IMR-90 (cell line): ENCODE data around the gene PELO. TPM values are rescaled to one million over a fixed set of nuclear protein-coding genes. Genes with fewer than 3 reads are reported as not detected.
A peak's percentile ranks its signal among the peaks of the same experiment; 100 is the strongest.

ENCODE experiments used
- ATAC-seq: fragments of 200-7000 bp; cut with Tn5 transposase; 2 replicates; pipeline ENCODE4 v1.9.1; 2020; ENCODE audit warnings: low read depth, mild to moderate bottlenecking, moderate library complexity
- BruUV-seq: library from RNA; stranded (reverse); fragments of 400-500 nt; replicated peaks from 2 replicates; lab custom pipeline; 2021; lab: Mats Ljungman, UMichigan
- CTCF ChIA-PET: fragments of 300-600 bp; formaldehyde crosslinking; extraction: SDS; loops from one replicate; lab custom pipeline; 2021; ENCODE audit warnings: antibody characterized with exemption; lab: Yijun Ruan, JAX
- POLR2A ChIA-PET: fragments of 300-600 bp; sonication (Branson Sonifier 250); formaldehyde crosslinking; loops from one replicate; lab custom pipeline; 2022; ENCODE audit warnings: antibody characterized with exemption; ENCODE audit not compliant: unreplicated experiment; lab: Charles Lee
- DNase-seq: peaks from one replicate; pipeline ENCODE4 v3.0.0; 2013
- H2AFZ ChIP-seq: replicated peaks from 2 replicates; pipeline ENCODE3; 2013; ENCODE audit warnings: low read length, mild to moderate bottlenecking; ENCODE audit not compliant: poor library complexity
- H2AK5ac ChIP-seq: 2 replicates; pipeline ENCODE4 v1.6.1; 2013; ENCODE audit warnings: low read depth, low read length, inconsistent platforms
- H2AK9ac ChIP-seq: replicated peaks from 2 replicates; pipeline ENCODE3; 2013; ENCODE audit warnings: mild to moderate bottlenecking, low read depth, low read length, moderate library complexity; ENCODE audit not compliant: poor library complexity
- H2BK120ac ChIP-seq: 2 replicates; pipeline ENCODE4 v1.6.1; 2013; ENCODE audit warnings: low read depth, low read length, inconsistent platforms
- H2BK15ac ChIP-seq: 3 replicates; pipeline ENCODE4 v1.6.1; 2013; ENCODE audit warnings: low read depth, low read length, inconsistent platforms
- H2BK20ac ChIP-seq: 2 replicates; pipeline ENCODE4 v1.6.1; 2013; ENCODE audit warnings: low read depth, mild to moderate bottlenecking, inconsistent platforms, low read length, moderate library complexity
- H2BK5ac ChIP-seq: 2 replicates; pipeline ENCODE4 v1.6.1; 2013; ENCODE audit warnings: mild to moderate bottlenecking, low read depth, low read length, inconsistent platforms; ENCODE audit not compliant: poor library complexity, severe bottlenecking
- H3K14ac ChIP-seq: replicated peaks from 2 replicates; pipeline ENCODE4 v1.6.1; 2013; ENCODE audit warnings: low read depth, low read length, inconsistent platforms
- H3K18ac ChIP-seq: 2 replicates; pipeline ENCODE4 v1.6.1; 2013; ENCODE audit warnings: low read depth, low read length, control low read depth
- H3K23ac ChIP-seq: 2 replicates; pipeline ENCODE4 v1.6.1; 2013; ENCODE audit warnings: low read depth, low read length, inconsistent platforms
- H3K27ac ChIP-seq: 2 replicates; pipeline ENCODE4 v1.5.1; 2013; ENCODE audit warnings: mild to moderate bottlenecking, control low read depth, low read length; ENCODE audit not compliant: insufficient read depth
- H3K27me3 ChIP-seq: 2 replicates; pipeline ENCODE4 v1.6.1; 2013; ENCODE audit warnings: low read length; ENCODE audit not compliant: control insufficient read depth, insufficient read depth
- H3K36me3 ChIP-seq: 2 replicates; pipeline ENCODE4 v1.6.1; 2013; ENCODE audit warnings: low read length, mixed read lengths; ENCODE audit not compliant: control insufficient read depth, insufficient read depth
- H3K4ac ChIP-seq: 2 replicates; pipeline ENCODE4 v1.6.1; 2013; ENCODE audit warnings: low read depth, low read length, inconsistent platforms
- H3K4me1 ChIP-seq: 2 replicates; pipeline ENCODE4 v1.6.1; 2013; ENCODE audit warnings: low read length, mixed read lengths; ENCODE audit not compliant: control insufficient read depth, insufficient read depth
- H3K4me2 ChIP-seq: 2 replicates; pipeline ENCODE4 v1.6.1; 2013; ENCODE audit warnings: low read depth, mild to moderate bottlenecking, control low read depth, low read length, moderate library complexity
- H3K4me3 ChIP-seq: 2 replicates; pipeline ENCODE4 v1.5.1; 2013; ENCODE audit warnings: low read depth, mild to moderate bottlenecking, control low read depth, low read length, moderate library complexity; ENCODE audit not compliant: insufficient read depth
- H3K56ac ChIP-seq: 2 replicates; pipeline ENCODE4 v1.6.1; 2013; ENCODE audit warnings: low read length, inconsistent platforms; ENCODE audit not compliant: insufficient read depth; ENCODE audit errors: extremely low read depth
- H3K79me1 ChIP-seq, 2 experiments: 2 replicates each; pipeline ENCODE4 v1.6.1; 2013; ENCODE audit warnings: low read length in 2 of 2, inconsistent platforms in 1 of 2, low read depth in 1 of 2
- H3K9ac ChIP-seq: 2 replicates; pipeline ENCODE4 v1.6.1; 2013; ENCODE audit warnings: low read depth, low read length, control low read depth
- H3K9me1 ChIP-seq: 2 replicates; pipeline ENCODE4 v1.6.1; 2013; ENCODE audit warnings: low read length, inconsistent platforms; ENCODE audit not compliant: insufficient read depth
- H3K9me3 ChIP-seq: 2 replicates; pipeline ENCODE4 v1.6.1; 2013; ENCODE audit warnings: low read length; ENCODE audit not compliant: control insufficient read depth, insufficient read depth
- H4K20me1 ChIP-seq: 2 replicates; pipeline ENCODE4 v1.6.1; 2013; ENCODE audit warnings: low read length, inconsistent platforms; ENCODE audit not compliant: insufficient read depth
- H4K5ac ChIP-seq: 2 replicates; pipeline ENCODE4 v1.6.1; 2013; ENCODE audit warnings: mild to moderate bottlenecking, low read depth, low read length, control low read depth
- H4K8ac ChIP-seq, 2 experiments: 2 replicates each; pipeline ENCODE4 v1.6.1; 2013; ENCODE audit warnings: low read depth in 2 of 2, low read length in 2 of 2, control low read depth in 1 of 2, inconsistent platforms in 1 of 2
- H4K91ac ChIP-seq: 2 replicates; pipeline ENCODE4 v1.6.1; 2013; ENCODE audit warnings: low read depth, low read length, inconsistent platforms; ENCODE audit not compliant: insufficient read depth
- BHLHE40 ChIP-seq: fragments of 150-350 bp; IDR thresholded peaks from 2 replicates; pipeline ENCODE4 v1.6.1; 2016; ENCODE audit warnings: mild to moderate bottlenecking, low read depth, low read length
- CEBPB ChIP-seq: IDR thresholded peaks from 2 replicates; pipeline ENCODE4 v1.6.1; 2012; ENCODE audit warnings: low read depth, low read length, improper control_type of control experiment
- CHD1 ChIP-seq: IDR thresholded peaks from 2 replicates; pipeline ENCODE4 v1.6.1; 2012; ENCODE audit warnings: low read depth, low read length, improper control_type of control experiment
- FOS ChIP-seq: fragments of 150-350 bp; IDR thresholded peaks from 2 replicates; pipeline ENCODE4 v1.6.1; 2016; ENCODE audit warnings: low read depth, low read length
- MAFK ChIP-seq: IDR thresholded peaks from 2 replicates; pipeline ENCODE4 v1.6.1; 2012; ENCODE audit warnings: low read depth, low read length, improper control_type of control experiment
- MAZ ChIP-seq: IDR thresholded peaks from 2 replicates; pipeline ENCODE4 v1.6.1; 2012; ENCODE audit warnings: low read depth, mild to moderate bottlenecking, low read length, improper control_type of control experiment, moderate library complexity, borderline replicate concordance
- MXI1 ChIP-seq: IDR thresholded peaks from 2 replicates; pipeline ENCODE4 v1.6.1; 2012; ENCODE audit warnings: low read depth, mild to moderate bottlenecking, low read length, moderate library complexity, borderline replicate concordance
- NFE2L2 ChIP-seq: fragments of 150-350 bp; IDR thresholded peaks from 2 replicates; pipeline ENCODE4 v1.6.1; 2016; ENCODE audit warnings: low read depth, mild to moderate bottlenecking, low read length
- POLR2A ChIP-seq: IDR thresholded peaks from 2 replicates; pipeline ENCODE4 v1.6.1; 2012; ENCODE audit warnings: mild to moderate bottlenecking, low read depth, low read length
- RAD21 ChIP-seq: IDR thresholded peaks from 2 replicates; pipeline ENCODE4 v1.6.1; 2012; ENCODE audit warnings: low read length, improper control_type of control experiment
- RCOR1 ChIP-seq: IDR thresholded peaks from 2 replicates; pipeline ENCODE4 v1.6.1; 2012; ENCODE audit warnings: mild to moderate bottlenecking, low read length, improper control_type of control experiment; ENCODE audit not compliant: insufficient replicate concordance
- RFX5 ChIP-seq: IDR thresholded peaks from 2 replicates; pipeline ENCODE4 v1.8.0; 2012; ENCODE audit warnings: low read depth, mild to moderate bottlenecking, low read length, moderate library complexity
- SMC3 ChIP-seq: fragments of 150-350 bp; IDR thresholded peaks from 2 replicates; pipeline ENCODE4 v1.6.1; 2016; ENCODE audit warnings: low read depth, mild to moderate bottlenecking, antibody characterized with exemption, low read length, moderate library complexity
- WGBS, 2 experiments: methylation state at CpG; one replicate each; pipeline versions ENCODE4 v1.1.5 to v1.1.7; 2013; ENCODE audit warnings: missing lambda C conversion rate in 2 of 2; ENCODE audit not compliant: insufficient read length in 1 of 2; ENCODE audit errors: extremely low coverage in 2 of 2; 5-methylcytosine and 5-hydroxymethylcytosine counted together
- dilution Hi-C: fragments of 300-500 bp; cut with HindIII; formaldehyde crosslinking; loops from one replicate; pipeline ENCODE4 v1.14.3; 2018; ENCODE audit warnings: low sequenced_read_pairs; ENCODE audit not compliant: unreplicated experiment
- in situ Hi-C: fragments of 300-500 bp; cut with MboI; formaldehyde crosslinking; loops from 3 replicates; pipeline ENCODE4 v1.14.3; 2019; ENCODE audit warnings: low sequenced_read_pairs, inconsistent platforms, mixed read lengths
- intact Hi-C: fragments of 100-400 bp; cut with micrococcal nuclease; formaldehyde crosslinking; loops from 2 replicates; pipeline ENCODE4 v1.10.0; 2022
- polyA plus RNA-seq, 3 experiments: library from polyadenylated mRNA; depleted of rRNA; stranded (reverse); fragments of >200 nt; gene quantifications; 2 replicates each; pipeline ENCODE4 v1.2.3, GENCODE V29; 2012; ENCODE audit warnings: low replicate concordance in 1 of 3
- total RNA-seq: library from RNA; depleted of rRNA; stranded (reverse); fragments of >200 nt; gene quantifications from 2 replicates; pipeline ENCODE4 v1.2.3, GENCODE V29; 2012
- TF ChIP-seq, protein P1 (sequence below): conservative IDR thresholded peaks from 2 replicates; pipeline ENCODE4 v1.5.1; 2012; ENCODE audit warnings: mild to moderate bottlenecking, low read depth, low read length, improper control_type of control experiment
- TF ChIP-seq, protein P2 (sequence below): fragments of 150-350 bp; IDR thresholded peaks from 2 replicates; pipeline ENCODE4 v1.6.1; 2017; ENCODE audit warnings: mild to moderate bottlenecking, antibody characterized with exemption, low read length, low read depth

The PELO gene
- total and polyA plus RNA-seq, 2 of the 4 experiments (the other 2 are of a cell fraction), result 42.4 to 48.9 TPM

DNA sequence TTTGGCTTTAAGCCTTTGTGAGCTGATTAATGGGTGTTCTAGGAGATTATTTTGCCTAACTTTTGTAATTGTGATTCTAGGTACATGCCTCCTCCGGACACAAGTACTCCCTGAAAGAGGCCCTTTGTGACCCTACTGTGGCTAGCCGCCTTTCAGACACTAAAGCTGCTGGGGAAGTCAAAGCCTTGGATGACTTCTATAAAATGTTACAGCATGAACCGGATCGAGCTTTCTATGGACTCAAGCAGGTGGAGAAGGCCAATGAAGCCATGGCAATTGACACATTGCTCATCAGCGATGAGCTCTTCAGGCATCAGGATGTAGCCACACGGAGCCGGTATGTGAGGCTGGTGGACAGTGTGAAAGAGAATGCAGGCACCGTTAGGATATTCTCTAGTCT lies 13.6 kb downstream of the PELO start:
- peak overlapping the region; percentile 44 for H4K5ac ChIP-seq
- H3K56ac ChIP-seq, result peak overlapping the region; percentile 79
- H4K20me1 ChIP-seq, result peaks cover 39% of the 10 kb centered on the region
- peak overlapping the region; percentile 53 for H2AK5ac ChIP-seq
- H2BK120ac ChIP-seq, result peak overlapping the region; percentile 67
- H4K91ac ChIP-seq, result peak overlapping the region; percentile 67
- peak overlapping the region; percentile 20 for H2AK9ac ChIP-seq
- intact Hi-C loops, result loop anchor here (2.0 kb wide), 2 partner anchors 63 to 113 kb away; no protein-coding TSS in a partner anchor
- H3K27ac ChIP-seq, result peak overlapping the region; percentile 82
- H3K23ac ChIP-seq, result peak overlapping the region; percentile 96
- peak; percentile 46 for DNase-seq
- in situ Hi-C loops, result loop anchor here (5.0 kb wide), 1 partner anchor 36 kb away; no protein-coding TSS in a partner anchor
- dilution Hi-C loops, result no loop called here
- H2AFZ ChIP-seq, result peak overlapping the region; percentile 19
- ChIA-PET CTCF (interaction anchor here (0.6 to 1.6 kb wide), 4 partner anchors 12 to 114 kb away, joined by 3 to 5 read pairs (median 4); no protein-coding TSS in a partner anchor), POLR2A (interaction anchor here (0.6 to 1.9 kb wide), 5 partner anchors 9 to 77 kb away, joined by 3 to 13 read pairs (median 4); no protein-coding TSS in a partner anchor)
- peak overlapping the region; percentile 56 for H3K4me3 ChIP-seq
- peak overlapping the region; percentile 79 to 96 for H4K8ac ChIP-seq
- H3K4me1 ChIP-seq, result peaks cover 2% of the 10 kb centered on the region; the same call in 1 of the 2 replicates
- peak overlapping the region; percentile 66 for H2BK20ac ChIP-seq
- peaks cover 0 to 26% of the 10 kb centered on the region in 2 experiments; a peak in 3 of 4 replicates for H3K79me1 ChIP-seq
- peak overlapping the region; percentile 32 for H3K18ac ChIP-seq
- peak overlapping the region; percentile 91 for H3K9ac ChIP-seq
- H3K9me1 ChIP-seq, result peaks cover 3% of the 10 kb centered on the region; the same call in 1 of the 2 replicates
- peak overlapping the region; percentile 85 for H3K4me2 ChIP-seq
- H3K4ac ChIP-seq, result peak overlapping the region; percentile 85
- TSS peak; percentile 55 for BruUV-seq
- no peaks in the 10 kb centered on the region for H3K27me3 ChIP-seq
- peak overlapping the region; percentile 82 for H3K14ac ChIP-seq
- peak overlapping the region; percentile 35 for H2BK15ac ChIP-seq
- H3K36me3 ChIP-seq, result peaks cover 13% of the 10 kb centered on the region
- H2BK5ac ChIP-seq, result peak overlapping the region; percentile 97
- 8% methylated on average over 6 of the region's 8 CpGs; no CpG with 5 or more reads in 1 of the 2 experiments for WGBS, 2 experiments
- ATAC-seq, result no peak
- no peaks in the 10 kb centered on the region for H3K9me3 ChIP-seq
- TF ChIP-seq CHD1, result no peak
- no peak for TF ChIP-seq SMC3
- TF ChIP-seq BHLHE40, result no peak
- TF ChIP-seq, protein P1, sequence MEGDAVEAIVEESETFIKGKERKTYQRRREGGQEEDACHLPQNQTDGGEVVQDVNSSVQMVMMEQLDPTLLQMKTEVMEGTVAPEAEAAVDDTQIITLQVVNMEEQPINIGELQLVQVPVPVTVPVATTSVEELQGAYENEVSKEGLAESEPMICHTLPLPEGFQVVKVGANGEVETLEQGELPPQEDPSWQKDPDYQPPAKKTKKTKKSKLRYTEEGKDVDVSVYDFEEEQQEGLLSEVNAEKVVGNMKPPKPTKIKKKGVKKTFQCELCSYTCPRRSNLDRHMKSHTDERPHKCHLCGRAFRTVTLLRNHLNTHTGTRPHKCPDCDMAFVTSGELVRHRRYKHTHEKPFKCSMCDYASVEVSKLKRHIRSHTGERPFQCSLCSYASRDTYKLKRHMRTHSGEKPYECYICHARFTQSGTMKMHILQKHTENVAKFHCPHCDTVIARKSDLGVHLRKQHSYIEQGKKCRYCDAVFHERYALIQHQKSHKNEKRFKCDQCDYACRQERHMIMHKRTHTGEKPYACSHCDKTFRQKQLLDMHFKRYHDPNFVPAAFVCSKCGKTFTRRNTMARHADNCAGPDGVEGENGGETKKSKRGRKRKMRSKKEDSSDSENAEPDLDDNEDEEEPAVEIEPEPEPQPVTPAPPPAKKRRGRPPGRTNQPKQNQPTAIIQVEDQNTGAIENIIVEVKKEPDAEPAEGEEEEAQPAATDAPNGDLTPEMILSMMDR, result no peak
- no peak for TF ChIP-seq FOS
- no peak for TF ChIP-seq CEBPB
- TF ChIP-seq, protein P2, sequence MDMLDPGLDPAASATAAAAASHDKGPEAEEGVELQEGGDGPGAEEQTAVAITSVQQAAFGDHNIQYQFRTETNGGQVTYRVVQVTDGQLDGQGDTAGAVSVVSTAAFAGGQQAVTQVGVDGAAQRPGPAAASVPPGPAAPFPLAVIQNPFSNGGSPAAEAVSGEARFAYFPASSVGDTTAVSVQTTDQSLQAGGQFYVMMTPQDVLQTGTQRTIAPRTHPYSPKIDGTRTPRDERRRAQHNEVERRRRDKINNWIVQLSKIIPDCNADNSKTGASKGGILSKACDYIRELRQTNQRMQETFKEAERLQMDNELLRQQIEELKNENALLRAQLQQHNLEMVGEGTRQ, result no peak
- no peak for TF ChIP-seq NFE2L2
- no peak for TF ChIP-seq RCOR1
- no peak for TF ChIP-seq RAD21
- no peak for TF ChIP-seq MAFK
- TF ChIP-seq MXI1, result no peak
- TF ChIP-seq MAZ, result no peak
- no peak for TF ChIP-seq RFX5
- no peak for TF ChIP-seq POLR2A
